HepG2 (cell line): ENCODE results near the gene TMEM63C. TPM values are rescaled to one million over a fixed set of nuclear protein-coding genes. Genes with fewer than 3 reads are reported as not detected.

Experiments
- CBX2 ChIP-seq, 2 experiments: fragments of 200-600 bp in 1 of 2; sonication (generic); formaldehyde crosslinking in 1 of 2; IDR thresholded peaks; 2 replicates each; pipeline versions ENCODE4 v1.7.0 to v1.8.1; 2018 to 2022; ENCODE audit warnings: low read depth in 2 of 2, low read length in 1 of 2, mild to moderate bottlenecking in 1 of 2, missing genetic modification reagents in 1 of 2
- DMTF1 ChIP-seq: sonication (generic); formaldehyde crosslinking; IDR thresholded peaks from 2 replicates; pipeline ENCODE4 v1.4.0; 2020; ENCODE audit warnings: mild to moderate bottlenecking, missing genetic modification reagents
- GTF3A ChIP-seq: sonication (generic); formaldehyde crosslinking; conservative IDR thresholded peaks from 2 replicates; pipeline ENCODE4 v1.4.0; 2020; ENCODE audit warnings: mild to moderate bottlenecking, missing genetic modification reagents
- KDM2A ChIP-seq: sonication (generic); formaldehyde crosslinking; IDR thresholded peaks from 2 replicates; pipeline ENCODE4 v1.4.0; 2020; ENCODE audit warnings: low read depth, missing genetic modification reagents, borderline replicate concordance
- NBN ChIP-seq: fragments of 450-650 bp; conservative IDR thresholded peaks from 2 replicates; pipeline ENCODE4 v1.6.1; 2017
- NFE2L1 ChIP-seq: sonication (generic); formaldehyde crosslinking; IDR thresholded peaks from 2 replicates; pipeline ENCODE4 v1.4.0; 2020; ENCODE audit warnings: missing genetic modification reagents, mild to moderate bottlenecking, borderline replicate concordance
- RAD21 ChIP-seq: fragments of 450-650 bp; formaldehyde crosslinking; IDR thresholded peaks from 2 replicates; pipeline ENCODE4 v1.5.0; 2020; ENCODE audit warnings: mild to moderate bottlenecking
- RAD51 ChIP-seq: fragments of 450-650 bp; IDR thresholded peaks from 2 replicates; pipeline ENCODE4 v1.6.1; 2016; ENCODE audit warnings: borderline replicate concordance
- SP5 ChIP-seq: IDR thresholded peaks from 2 replicates; pipeline ENCODE4 v1.6.1; 2016; ENCODE audit warnings: low read depth, borderline replicate concordance
- TAF1 ChIP-seq: sonication (generic); formaldehyde crosslinking; IDR thresholded peaks from 2 replicates; pipeline ENCODE4 v1.4.0; 2020; ENCODE audit warnings: missing genetic modification reagents
- TCF12 ChIP-seq, 2 experiments: fragments of 450-650 bp in 1 of 2; sonication (generic) in 1 of 2; formaldehyde crosslinking in 1 of 2; IDR thresholded peaks; 2 replicates each; pipeline versions ENCODE4 v1.6.1 to v1.8.0; 2017 to 2022; ENCODE audit warnings: antibody characterized with exemption in 1 of 2, mild to moderate bottlenecking in 1 of 2, missing genetic modification reagents in 1 of 2, moderate library complexity in 1 of 2
- USF2 ChIP-seq, 2 experiments: sonication (generic) in 1 of 2; formaldehyde crosslinking in 1 of 2; IDR thresholded peaks; 2 replicates each; pipeline versions ENCODE4 v1.5.1 to v1.6.1; 2011 to 2020; ENCODE audit warnings: borderline replicate concordance in 1 of 2, low read depth in 1 of 2, low read length in 1 of 2, mild to moderate bottlenecking in 1 of 2, missing genetic modification reagents in 1 of 2, moderate library complexity in 1 of 2
- ZC3H13 ChIP-seq: sonication (generic); formaldehyde crosslinking; IDR thresholded peaks from 2 replicates; pipeline ENCODE4 v1.8.1; 2023; ENCODE audit warnings: mild to moderate bottlenecking, missing genetic modification reagents, moderate library complexity
- ZMYM4 ChIP-seq: sonication (generic); formaldehyde crosslinking; IDR thresholded peaks from 2 replicates; pipeline ENCODE4 v1.8.1; 2023; ENCODE audit warnings: mild to moderate bottlenecking, missing genetic modification reagents
- ZNF3 ChIP-seq: IDR thresholded peaks from 2 replicates; pipeline ENCODE4 v1.7.0; 2017; ENCODE audit warnings: inconsistent platforms
- ZNF317 ChIP-seq: sonication (generic); formaldehyde crosslinking; IDR thresholded peaks from 2 replicates; pipeline ENCODE4 v1.5.0; 2020; ENCODE audit warnings: mild to moderate bottlenecking, missing genetic modification reagents
- ZNF569 ChIP-seq: sonication (generic); formaldehyde crosslinking; IDR thresholded peaks from 2 replicates; pipeline ENCODE4 v1.5.0; 2020; ENCODE audit warnings: mild to moderate bottlenecking, missing genetic modification reagents, moderate library complexity, borderline replicate concordance
- ZNF687 ChIP-seq: sonication (generic); formaldehyde crosslinking; IDR thresholded peaks from 2 replicates; pipeline ENCODE4 v1.5.1; 2020; ENCODE audit warnings: mild to moderate bottlenecking, missing genetic modification reagents, moderate library complexity
- ZNF709 ChIP-seq: sonication (generic); formaldehyde crosslinking; IDR thresholded peaks from 2 replicates; pipeline ENCODE4 v1.5.0; 2020; ENCODE audit warnings: mild to moderate bottlenecking, missing genetic modification reagents
- ZNF773 ChIP-seq: sonication (generic); formaldehyde crosslinking; IDR thresholded peaks from 2 replicates; pipeline ENCODE4 v1.4.0; 2020; ENCODE audit warnings: missing genetic modification reagents, borderline replicate concordance
- ZSCAN31 ChIP-seq: sonication (generic); formaldehyde crosslinking; IDR thresholded peaks from 2 replicates; pipeline ENCODE4 v1.5.0; 2020; ENCODE audit warnings: low read depth, mild to moderate bottlenecking, missing genetic modification reagents
- polyA plus RNA-seq, 8 experiments: library from polyadenylated mRNA; depleted of rRNA in 3 of 8; stranded (reverse) in 7 of 8; unstranded in 1 of 8; fragments of >200 nt; fragmentation: Illumina TruSeq in 4 of 8; extraction: Trizol in 4 of 8; gene quantifications; 2 replicates each; pipeline versions ENCODE4 v1.2.1 to v1.2.3, GENCODE V29; 2011 to 2016; ENCODE audit warnings: low read depth in 4 of 8, missing spikeins in 1 of 8, mixed read lengths in 1 of 8; ENCODE audit not compliant: insufficient read depth in 1 of 8
- total RNA-seq, 5 experiments: library from RNA; depleted of rRNA; stranded (reverse); fragments of >200 nt; fragmentation: Illumina TruSeq; extraction: Trizol; gene quantifications; 2 replicates each; pipeline ENCODE4 v1.2.3, GENCODE V29; 2016; ENCODE audit warnings: low read depth in 1 of 5

TMEM63C gene
- total and polyA plus RNA-seq, 2 of the 13 experiments (the other 11 are each of a cell fraction or from before 2014, with no cell fraction given), result 0.17 to 0.27 TPM

GRCh38 chr14:77139540-77140358 lies 41.8 kb upstream of the TMEM63C start (continued):
- no peak for TF ChIP-seq DMTF1 (CRISPR knock-in tag)
- TF ChIP-seq ZNF317 (CRISPR knock-in tag), result no peak
- no peak for TF ChIP-seq ZNF773 (CRISPR knock-in tag)
- peak; percentile 35 for TF ChIP-seq ZNF687 (CRISPR knock-in tag)
- TF ChIP-seq TAF1 (CRISPR knock-in tag), result no peak
- TF ChIP-seq SP5 (CRISPR knock-in tag), result no peak
- no peak for TF ChIP-seq NFE2L1
- no peak for TF ChIP-seq ZNF709 (CRISPR knock-in tag)
- no peak for TF ChIP-seq TCF12 (IDR thresholded peaks at IDR 0.05)
- no peak for TF ChIP-seq TCF12 (CRISPR knock-in tag; IDR thresholded peaks at IDR 0.05)
- TF ChIP-seq RAD21 (CRISPR knock-in tag), result peak; percentile 60; the same call in 1 of the 2 replicates
- TF ChIP-seq KDM2A (CRISPR knock-in tag), result peak; percentile 30; the same call in 1 of the 2 replicates
- no peak for TF ChIP-seq ZMYM4
- no peak for TF ChIP-seq RAD51
- TF ChIP-seq USF2 (IDR thresholded peaks at IDR 0.05; ENCODE audit: low read depth, low read length), result no peak
- no peak for TF ChIP-seq USF2 (CRISPR knock-in tag; IDR thresholded peaks at IDR 0.05; ENCODE audit: borderline replicate concordance)
- no peak for TF ChIP-seq ZNF3 (CRISPR knock-in tag)
- TF ChIP-seq ZNF569 (CRISPR knock-in tag), result no peak
- TF ChIP-seq ZC3H13, result no peak
- TF ChIP-seq ZSCAN31 (CRISPR knock-in tag), result no peak
- no peak for TF ChIP-seq GTF3A (CRISPR knock-in tag)
- no peak for TF ChIP-seq NBN
- no peak for TF ChIP-seq CBX2 (IDR thresholded peaks at IDR 0.05; ENCODE audit: low read depth, low read length)
- no peak for TF ChIP-seq CBX2 (CRISPR knock-in tag; IDR thresholded peaks at IDR 0.05; ENCODE audit: low read depth)
